Endothelial cell of umbilical vein (primary cell): ENCODE results near the gene AIRE. TPM values are rescaled to one million over a fixed set of nuclear protein-coding genes. Genes with fewer than 3 reads are reported as not detected.

Experiments
- BruUV-seq: library from RNA; stranded (reverse); fragments of 400-500 nt; replicated peaks from 2 replicates; lab custom pipeline; 2021; lab: Mats Ljungman, UMichigan
- CTCF ChIA-PET: fragments of 300-600, 350-600 bp; sonication (Branson Sonifier 250); formaldehyde crosslinking; loops from one replicate; lab custom pipeline; 2021; ENCODE audit warnings: antibody characterized with exemption, inconsistent platforms; lab: Charles Lee
- POLR2A ChIA-PET: fragments of 300-600, 350-600 bp; sonication (Branson Sonifier 250); formaldehyde crosslinking; loops from one replicate; lab custom pipeline; 2021; ENCODE audit warnings: antibody characterized with exemption, inconsistent platforms; lab: Charles Lee
- DNase-seq: peaks from one replicate; pipeline ENCODE4 v3.0.0-alpha.2; 2011; ENCODE audit warnings: low read depth, low spot score
- FAIRE-seq: peaks from 2 replicates; lab custom pipeline; 2011; peaks lifted over from hg19 to GRCh38; lab: Jason Lieb, UNC
- H2AFZ ChIP-seq: 2 replicates; pipeline ENCODE4 v1.6.0; 2012; ENCODE audit warnings: low read depth, low read length, control low read depth, inconsistent platforms
- H3K27ac ChIP-seq: 2 replicates; pipeline ENCODE4 v1.5.1; 2011; ENCODE audit warnings: low read depth, mild to moderate bottlenecking, control low read depth, low read length, moderate library complexity; ENCODE audit not compliant: insufficient read depth
- H3K27me3 ChIP-seq, 2 experiments: 2 replicates each; pipeline versions ENCODE4 v1.6.0 to v1.6.1; 2011; ENCODE audit warnings: low read length in 2 of 2, mixed read lengths in 1 of 2; ENCODE audit not compliant: control insufficient read depth in 2 of 2, insufficient read depth in 2 of 2
- H3K36me3 ChIP-seq, 2 experiments: 2 replicates in 1 of 2; 3 replicates in 1 of 2; pipeline ENCODE4 v1.5.1; 2011; ENCODE audit warnings: low read length in 2 of 2, mild to moderate bottlenecking in 1 of 2, moderate library complexity in 1 of 2; ENCODE audit not compliant: control insufficient read depth in 2 of 2, insufficient read depth in 2 of 2; ENCODE audit errors: extremely low read depth in 1 of 2
- H3K4me1 ChIP-seq: 3 replicates; pipeline ENCODE4 v1.5.1; 2011; ENCODE audit warnings: mild to moderate bottlenecking, low read length; ENCODE audit not compliant: control insufficient read depth, insufficient read depth; ENCODE audit errors: extremely low read depth
- H3K4me2 ChIP-seq: 2 replicates; pipeline ENCODE4 v1.6.1; 2011; ENCODE audit warnings: low read length, control low read depth, mixed read lengths; ENCODE audit not compliant: insufficient read depth
- H3K4me3 ChIP-seq, 3 experiments: fragments of 200-600 bp in 1 of 3; sonication (generic), shearing (Covaris generic) in 1 of 3; replicated peaks in 1 of 3; 2 replicates each; pipeline ENCODE4 v1.5.1; 2011 to 2016; ENCODE audit warnings: control low read depth in 3 of 3, low read length in 3 of 3, mild to moderate bottlenecking in 2 of 3, inconsistent platforms in 1 of 3, low read depth in 1 of 3, moderate library complexity in 1 of 3; ENCODE audit not compliant: insufficient read depth in 1 of 3
- H3K79me2 ChIP-seq: 2 replicates; pipeline ENCODE4 v1.6.0; 2012; ENCODE audit warnings: low read length, inconsistent platforms; ENCODE audit not compliant: control insufficient read depth, insufficient read depth
- H3K9ac ChIP-seq: replicated peaks from 2 replicates; pipeline ENCODE3; 2011; ENCODE audit warnings: low read length, control low read depth; ENCODE audit not compliant: insufficient read depth; ENCODE audit errors: extremely low read depth
- H3K9me1 ChIP-seq: replicated peaks from 3 replicates; pipeline ENCODE4 v1.6.0; 2011; ENCODE audit warnings: mild to moderate bottlenecking, low read length; ENCODE audit not compliant: control insufficient read depth, insufficient read depth; ENCODE audit errors: extremely low read depth
- H3K9me3 ChIP-seq: replicated peaks from 2 replicates; pipeline ENCODE4 v1.5.1; 2012; ENCODE audit warnings: low read length, inconsistent platforms; ENCODE audit not compliant: control insufficient read depth, insufficient read depth
- H4K20me1 ChIP-seq: replicated peaks from 2 replicates; pipeline ENCODE3; 2011; ENCODE audit warnings: mild to moderate bottlenecking, low read length; ENCODE audit not compliant: control insufficient read depth, insufficient read depth; ENCODE audit errors: extremely low read depth
- JUN ChIP-seq: IDR thresholded peaks from 2 replicates; pipeline ENCODE4 v1.6.1; 2011; ENCODE audit warnings: borderline replicate concordance, low read depth; ENCODE audit not compliant: insufficient read length, insufficient read depth
- dilution Hi-C: fragments of 300-500 bp; cut with MboI; formaldehyde crosslinking; loops from one replicate; pipeline ENCODE4 v1.15.0; 2019; ENCODE audit warnings: low sequenced_read_pairs; ENCODE audit not compliant: extremely low pct_ligation_motif_present
- intact Hi-C: fragments of 100-400 bp; cut with micrococcal nuclease; formaldehyde crosslinking; loops from one replicate; pipeline ENCODE4 v1.10.0; 2022
- polyA plus RNA-seq, 4 experiments: library from polyadenylated mRNA; depleted of rRNA in 3 of 4; stranded (reverse) in 3 of 4; unstranded in 1 of 4; fragments of >200 nt; gene quantifications; 2 replicates each; pipeline versions ENCODE4 v1.2.1 to v1.2.3, GENCODE V29; 2011 to 2012; ENCODE audit warnings: missing spikeins in 1 of 4
- total RNA-seq: library from RNA; stranded (reverse); gene quantifications from 2 replicates; pipeline ENCODE4 v1.2.3, GENCODE V29; 2021
- TF ChIP-seq, protein P1 (sequence below), 2 donors: IDR thresholded peaks; 1 replicate in 1 of 2; 2 replicates in 1 of 2; pipeline ENCODE4 v1.5.1; 2011; ENCODE audit warnings: low read length in 2 of 2, mild to moderate bottlenecking in 2 of 2, moderate library complexity in 2 of 2, control low read depth in 1 of 2, inconsistent platforms in 1 of 2, low read depth in 1 of 2; ENCODE audit not compliant: insufficient read depth in 1 of 2; ENCODE audit errors: extremely low read depth in 1 of 2

Gene AIRE
- total and polyA plus RNA-seq, 2 donors (not counting 3 experiments of a cell fraction or from before 2014, with no cell fraction given) = 0.04 to 0.11 TPM

DNA sequence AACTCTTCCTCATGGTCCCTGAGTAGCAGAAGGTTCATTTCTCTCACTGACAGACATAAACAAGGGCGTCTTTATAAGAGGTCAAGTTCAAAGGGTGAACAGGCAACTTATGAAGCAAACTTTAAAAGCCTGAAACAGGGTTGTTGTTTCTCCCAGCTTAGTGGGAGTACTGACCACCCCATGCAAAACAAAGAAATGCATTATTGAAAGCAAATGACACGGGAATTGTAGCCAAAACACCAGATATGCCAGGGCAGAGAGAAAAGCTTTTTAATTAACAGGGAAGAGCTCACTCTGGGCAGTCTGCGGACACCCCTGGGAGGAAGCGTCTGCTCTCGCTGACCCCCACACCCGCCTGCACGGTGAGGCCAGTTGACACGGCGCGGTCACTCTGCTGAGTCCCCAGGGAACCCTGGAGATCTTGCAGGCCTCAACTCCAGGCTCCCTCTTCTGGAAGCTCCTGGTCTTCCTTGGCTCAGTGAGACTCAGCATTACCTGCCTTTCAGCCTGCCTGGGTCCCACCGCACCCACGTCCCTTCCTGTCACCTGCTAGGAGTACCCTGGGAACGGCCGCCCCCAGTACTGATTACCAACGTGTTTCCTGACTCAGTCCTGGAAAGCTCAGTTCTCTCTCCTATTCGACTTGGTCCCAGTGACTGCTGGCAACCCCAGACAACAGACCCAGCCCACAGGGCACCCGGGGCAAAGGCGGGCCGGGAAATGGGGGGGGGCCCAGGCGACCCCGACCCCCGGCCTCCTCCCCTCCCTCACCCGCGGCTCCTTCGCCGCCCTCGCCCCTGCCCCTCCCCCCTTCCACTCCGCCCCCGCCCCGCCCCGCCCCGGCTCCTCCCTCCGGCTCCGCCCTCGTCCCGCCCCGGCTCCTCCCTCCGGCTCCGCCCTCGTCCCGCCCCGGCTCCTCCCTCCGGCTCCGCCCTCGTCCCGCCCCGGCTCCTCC lies 52.5 kb downstream of the AIRE start:
- Histone ChIP-seq H3K4me1 (peaks cover 14% of the 10 kb centered on the region), H3K27ac (no peak overlapping the region), H3K4me3 (peak overlapping the region in 2 of 3 experiments; percentile 32 to 35), H3K9ac (peak overlapping the region; percentile 20), H2AFZ (peak overlapping the region; percentile 71), H3K4me2 (peak overlapping the region; percentile 59), H3K9me1 (no peaks in the 10 kb centered on the region), H3K79me2 (no peaks in the 10 kb centered on the region), H3K27me3 (no peaks in the 10 kb centered on the region), H3K36me3 (no peaks in the 10 kb centered on the region), H3K9me3 (no peaks in the 10 kb centered on the region), H4K20me1 (no peaks in the 10 kb centered on the region)
- no peak for TF ChIP-seq JUN
- TF ChIP-seq, protein P1, sequence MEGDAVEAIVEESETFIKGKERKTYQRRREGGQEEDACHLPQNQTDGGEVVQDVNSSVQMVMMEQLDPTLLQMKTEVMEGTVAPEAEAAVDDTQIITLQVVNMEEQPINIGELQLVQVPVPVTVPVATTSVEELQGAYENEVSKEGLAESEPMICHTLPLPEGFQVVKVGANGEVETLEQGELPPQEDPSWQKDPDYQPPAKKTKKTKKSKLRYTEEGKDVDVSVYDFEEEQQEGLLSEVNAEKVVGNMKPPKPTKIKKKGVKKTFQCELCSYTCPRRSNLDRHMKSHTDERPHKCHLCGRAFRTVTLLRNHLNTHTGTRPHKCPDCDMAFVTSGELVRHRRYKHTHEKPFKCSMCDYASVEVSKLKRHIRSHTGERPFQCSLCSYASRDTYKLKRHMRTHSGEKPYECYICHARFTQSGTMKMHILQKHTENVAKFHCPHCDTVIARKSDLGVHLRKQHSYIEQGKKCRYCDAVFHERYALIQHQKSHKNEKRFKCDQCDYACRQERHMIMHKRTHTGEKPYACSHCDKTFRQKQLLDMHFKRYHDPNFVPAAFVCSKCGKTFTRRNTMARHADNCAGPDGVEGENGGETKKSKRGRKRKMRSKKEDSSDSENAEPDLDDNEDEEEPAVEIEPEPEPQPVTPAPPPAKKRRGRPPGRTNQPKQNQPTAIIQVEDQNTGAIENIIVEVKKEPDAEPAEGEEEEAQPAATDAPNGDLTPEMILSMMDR (IDR thresholded peaks at IDR 0.05; ENCODE audit: extremely low read depth in 1 of 2, insufficient read depth in 1 of 2, low read depth in 1 of 2, low read length in 2 of 2) = peak in 1 of 2 donors; percentile 39
- BruUV-seq = no TSS peak
- POLR2A ChIA-PET = no interaction called here
- DNase-seq (peak; percentile 68), FAIRE-seq (peak; percentile 80)
- CTCF ChIA-PET = interaction anchor here (0.9 to 2.5 kb wide), 5 partner anchors 17 to 455 kb away, joined by 3 to 7 read pairs (median 4); no protein-coding TSS in a partner anchor
- dilution Hi-C loops = no loop called here
- intact Hi-C loops = no loop called here
